ENCODE results near the gene NKAIN2.

Gene NKAIN2

DNA sequence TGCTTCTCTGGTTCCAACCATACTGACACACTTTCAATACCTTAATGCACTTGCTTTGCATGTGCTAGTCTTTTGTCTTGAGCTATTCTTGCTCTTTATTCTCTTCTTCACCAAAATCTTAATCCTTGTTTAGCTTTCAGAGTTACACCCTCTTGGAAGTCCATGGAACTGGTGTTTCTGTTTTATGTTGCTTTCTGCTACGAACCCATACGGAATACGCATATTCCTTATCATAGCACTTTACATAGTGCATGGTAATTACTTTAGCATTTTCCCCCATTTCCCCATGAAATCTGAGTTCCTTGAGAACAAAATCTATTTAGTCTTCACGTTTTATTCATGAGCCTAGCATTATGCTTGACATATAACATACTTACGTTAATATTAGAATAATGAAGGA lies 270.9 kb downstream of the NKAIN2 start:
- no peak for DNase-seq
- Histone ChIP-seq H4K8ac (ENCODE audit: low read depth, low read length) (no peak overlapping the region), H3K9me3 (ENCODE audit: insufficient read depth, low read depth, low read length) (no peaks in the 10 kb centered on the region), H3K79me2 (ENCODE audit: control insufficient read depth, insufficient read depth, low read length, poor library complexity) (no peaks in the 10 kb centered on the region), H3K18ac (ENCODE audit: low read length) (no peak overlapping the region), H3K36me3 (ENCODE audit: control insufficient read depth in 1 of 2, insufficient read depth in 2 of 2, low read length in 2 of 2) (no peaks in the 10 kb centered on the region), H2BK120ac (ENCODE audit: insufficient read depth, low read length, poor library complexity) (no peak overlapping the region), H4K12ac (ENCODE audit: low read depth, low read length) (no peak overlapping the region), H2AFZ (ENCODE audit: insufficient read depth, low read length, poor library complexity) (no peak overlapping the region), H3K27me3 (ENCODE audit: insufficient read depth, low read length) (no peaks in the 10 kb centered on the region), H2BK12ac (ENCODE audit: low read length) (no peak overlapping the region), H2BK5ac (ENCODE audit: low read depth, low read length, poor library complexity) (no peak overlapping the region), H4K91ac (ENCODE audit: low read depth, low read length) (no peak overlapping the region), H3K79me1 (ENCODE audit: low read length) (no peaks in the 10 kb centered on the region), H3K4me1 (ENCODE audit: control insufficient read depth in 1 of 2, insufficient read depth in 2 of 2, low read length in 2 of 2) (no peaks in the 10 kb centered on the region), H3K4me3 (ENCODE audit: low read depth, low read length) (no peak overlapping the region), H3K23ac (ENCODE audit: low read length) (no peak overlapping the region), H3K9ac (ENCODE audit: low read length) (no peak overlapping the region), H2AK5ac (ENCODE audit: low read length) (no peak overlapping the region), H3K14ac (ENCODE audit: low read length) (no peak overlapping the region), H3K4me2 (ENCODE audit: low read length) (no peak overlapping the region), H3K27ac (ENCODE audit: low read depth, low read length) (no peak overlapping the region), H3K4ac (ENCODE audit: low read depth, low read length) (no peak overlapping the region)
- WGBS (ENCODE audit: extremely low coverage, insufficient coverage, insufficient read length) = no CpG with 5 or more reads among the region's 5 CpGs

DNA sequence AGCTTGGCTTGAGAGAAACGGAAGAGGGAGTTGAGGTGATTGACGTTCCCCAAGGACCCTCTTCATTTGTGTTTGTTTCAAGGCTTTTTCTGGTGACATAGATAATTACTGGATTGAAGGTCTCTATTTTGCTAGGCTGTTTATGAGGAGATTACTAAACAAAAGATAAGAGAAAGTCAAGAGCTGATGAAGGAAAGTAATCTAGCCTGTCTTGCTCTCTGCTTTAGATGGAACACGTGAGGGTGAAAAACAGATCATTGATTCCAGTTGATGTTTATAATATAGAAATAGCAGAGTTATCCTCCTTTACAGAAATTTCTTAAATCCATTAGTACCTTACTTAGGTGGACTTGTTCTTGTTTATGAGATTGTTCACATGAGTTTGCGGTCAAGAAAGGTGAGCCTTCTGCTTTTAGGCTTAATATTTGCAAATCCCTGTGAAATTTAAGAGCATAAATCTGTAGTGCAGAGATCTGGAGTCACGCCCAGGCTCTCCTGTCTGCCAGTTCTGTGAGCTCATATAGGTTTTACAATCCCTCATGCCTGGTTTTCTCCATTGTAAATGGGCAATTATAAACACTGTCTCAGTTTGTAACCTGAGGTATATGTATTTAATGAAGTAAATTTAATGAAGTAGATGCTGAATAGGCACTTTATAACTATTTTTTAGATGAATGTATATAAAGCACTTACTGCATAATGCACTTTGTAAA lies 272.8 kb downstream of the NKAIN2 start:
- Histone ChIP-seq H4K12ac (ENCODE audit: low read depth, low read length) (no peak overlapping the region), H3K27ac (ENCODE audit: low read depth, low read length) (no peak overlapping the region), H2AK5ac (ENCODE audit: low read length) (no peak overlapping the region), H3K14ac (ENCODE audit: low read length) (no peak overlapping the region), H3K9me3 (ENCODE audit: insufficient read depth, low read depth, low read length) (no peaks in the 10 kb centered on the region), H2BK5ac (ENCODE audit: low read depth, low read length, poor library complexity) (no peak overlapping the region), H3K4me1 (ENCODE audit: control insufficient read depth in 1 of 2, insufficient read depth in 2 of 2, low read length in 2 of 2) (no peaks in the 10 kb centered on the region), H3K4ac (ENCODE audit: low read depth, low read length) (no peak overlapping the region), H3K4me3 (ENCODE audit: low read depth, low read length) (no peak overlapping the region), H3K79me1 (ENCODE audit: low read length) (no peaks in the 10 kb centered on the region), H2AFZ (ENCODE audit: insufficient read depth, low read length, poor library complexity) (no peak overlapping the region), H3K79me2 (ENCODE audit: control insufficient read depth, insufficient read depth, low read length, poor library complexity) (no peaks in the 10 kb centered on the region), H2BK12ac (ENCODE audit: low read length) (no peak overlapping the region), H3K18ac (ENCODE audit: low read length) (no peak overlapping the region), H3K27me3 (ENCODE audit: insufficient read depth, low read length) (no peaks in the 10 kb centered on the region), H3K9ac (ENCODE audit: low read length) (no peak overlapping the region), H2BK120ac (ENCODE audit: insufficient read depth, low read length, poor library complexity) (no peak overlapping the region), H4K91ac (ENCODE audit: low read depth, low read length) (no peak overlapping the region), H3K36me3 (ENCODE audit: control insufficient read depth in 1 of 2, insufficient read depth in 2 of 2, low read length in 2 of 2) (no peaks in the 10 kb centered on the region), H4K8ac (ENCODE audit: low read depth, low read length) (no peak overlapping the region), H3K4me2 (ENCODE audit: low read length) (no peak overlapping the region), H3K23ac (ENCODE audit: low read length) (no peak overlapping the region)
- WGBS (ENCODE audit: extremely low coverage, insufficient coverage, insufficient read length) = no CpG with 5 or more reads among the region's 5 CpGs
- DNase-seq = no peak

DNA sequence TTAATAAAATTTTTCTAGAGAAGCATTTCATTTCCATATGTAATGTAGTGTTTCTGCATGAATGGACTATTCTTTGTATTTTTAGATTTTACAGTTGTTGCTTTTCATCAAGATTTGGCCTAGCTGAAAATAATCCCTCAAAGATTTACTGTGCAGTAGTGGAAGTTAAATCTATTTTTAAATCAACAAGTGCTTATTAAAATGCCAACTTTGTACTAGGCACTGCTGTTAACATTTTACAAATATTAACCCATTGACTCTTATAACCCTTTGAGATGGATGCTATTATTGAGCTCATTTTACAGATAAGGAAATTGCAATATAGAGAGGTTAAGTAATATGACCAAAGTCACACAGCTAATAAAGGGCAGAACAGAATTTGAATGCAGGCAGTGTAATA lies 274.5 kb downstream of the NKAIN2 start:
- Histone ChIP-seq H4K8ac (ENCODE audit: low read depth, low read length) (no peak overlapping the region), H4K91ac (ENCODE audit: low read depth, low read length) (no peak overlapping the region), H3K18ac (ENCODE audit: low read length) (no peak overlapping the region), H3K23ac (ENCODE audit: low read length) (no peak overlapping the region), H3K4ac (ENCODE audit: low read depth, low read length) (no peak overlapping the region), H3K27ac (ENCODE audit: low read depth, low read length) (no peak overlapping the region), H3K36me3 (ENCODE audit: control insufficient read depth in 1 of 2, insufficient read depth in 2 of 2, low read length in 2 of 2) (no peaks in the 10 kb centered on the region), H2AK5ac (ENCODE audit: low read length) (no peak overlapping the region), H3K14ac (ENCODE audit: low read length) (no peak overlapping the region), H3K9ac (ENCODE audit: low read length) (no peak overlapping the region), H3K9me3 (ENCODE audit: insufficient read depth, low read depth, low read length) (no peaks in the 10 kb centered on the region), H3K79me1 (ENCODE audit: low read length) (no peaks in the 10 kb centered on the region), H2BK12ac (ENCODE audit: low read length) (no peak overlapping the region), H3K79me2 (ENCODE audit: control insufficient read depth, insufficient read depth, low read length, poor library complexity) (no peaks in the 10 kb centered on the region), H2BK5ac (ENCODE audit: low read depth, low read length, poor library complexity) (no peak overlapping the region), H3K4me1 (ENCODE audit: control insufficient read depth in 1 of 2, insufficient read depth in 2 of 2, low read length in 2 of 2) (no peaks in the 10 kb centered on the region), H2BK120ac (ENCODE audit: insufficient read depth, low read length, poor library complexity) (no peak overlapping the region), H4K12ac (ENCODE audit: low read depth, low read length) (no peak overlapping the region), H2AFZ (ENCODE audit: insufficient read depth, low read length, poor library complexity) (no peak overlapping the region), H3K27me3 (ENCODE audit: insufficient read depth, low read length) (no peaks in the 10 kb centered on the region), H3K4me2 (ENCODE audit: low read length) (no peak overlapping the region), H3K4me3 (ENCODE audit: low read depth, low read length) (no peak overlapping the region)
- DNase-seq = no peak

DNA sequence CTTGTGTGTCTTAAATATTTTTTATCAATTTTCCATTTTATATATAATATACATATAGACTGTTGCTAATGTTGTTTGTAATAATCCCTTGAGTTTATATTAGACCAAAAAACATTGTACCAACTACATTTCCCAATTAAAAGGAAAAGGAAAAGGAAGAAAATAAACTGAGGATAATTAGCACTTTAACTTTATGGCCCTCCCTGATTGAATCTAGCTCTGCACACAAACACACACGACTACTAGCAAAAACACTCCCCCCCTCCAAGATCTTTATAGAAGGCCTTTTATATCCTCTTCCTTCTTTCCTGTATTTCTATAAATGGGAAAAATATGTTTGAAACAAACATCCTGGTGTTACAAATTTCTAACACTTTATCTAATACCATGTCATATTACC lies 276.8 kb downstream of the NKAIN2 start:
- H3K9ac ChIP-seq (ENCODE audit: low read length) = no peak overlapping the region
- WGBS (ENCODE audit: extremely low coverage, insufficient coverage, insufficient read length) = no CpG with 5 or more reads among the region's 1 CpG

More for the DNA sequence above, 276.8 kb downstream of the NKAIN2 start:
- H3K23ac ChIP-seq (ENCODE audit: low read length) = no peak overlapping the region
- no peaks in the 10 kb centered on the region for H3K79me1 ChIP-seq (ENCODE audit: low read length)
- H2BK120ac ChIP-seq (ENCODE audit: insufficient read depth, low read length, poor library complexity) = no peak overlapping the region
- no peak overlapping the region for H2BK12ac ChIP-seq (ENCODE audit: low read length)
- no peak overlapping the region for H4K8ac ChIP-seq (ENCODE audit: low read depth, low read length)
- no peak overlapping the region for H2AFZ ChIP-seq (ENCODE audit: insufficient read depth, low read length, poor library complexity)
- no peaks in the 10 kb centered on the region for H3K9me3 ChIP-seq (ENCODE audit: insufficient read depth, low read depth, low read length)
- no peak for DNase-seq
- H3K27ac ChIP-seq (ENCODE audit: low read depth, low read length) = no peak overlapping the region
- H3K79me2 ChIP-seq (ENCODE audit: control insufficient read depth, insufficient read depth, low read length, poor library complexity) = no peaks in the 10 kb centered on the region
- no peak overlapping the region for H4K12ac ChIP-seq (ENCODE audit: low read depth, low read length)
- no peaks in the 10 kb centered on the region for H3K36me3 ChIP-seq (ENCODE audit: control insufficient read depth in 1 of 2, insufficient read depth in 2 of 2, low read length in 2 of 2)
- H3K4me3 ChIP-seq (ENCODE audit: low read depth, low read length) = no peak overlapping the region
- no peak overlapping the region for H2BK5ac ChIP-seq (ENCODE audit: low read depth, low read length, poor library complexity)
- H3K14ac ChIP-seq (ENCODE audit: low read length) = no peak overlapping the region
- H3K27me3 ChIP-seq (ENCODE audit: insufficient read depth, low read length) = no peaks in the 10 kb centered on the region
- no peak overlapping the region for H2AK5ac ChIP-seq (ENCODE audit: low read length)
- no peak overlapping the region for H4K91ac ChIP-seq (ENCODE audit: low read depth, low read length)
- no peak overlapping the region for H3K4ac ChIP-seq (ENCODE audit: low read depth, low read length)
- H3K4me2 ChIP-seq (ENCODE audit: low read length) = no peak overlapping the region
- no peaks in the 10 kb centered on the region for H3K4me1 ChIP-seq (ENCODE audit: control insufficient read depth in 1 of 2, insufficient read depth in 2 of 2, low read length in 2 of 2)
- H3K18ac ChIP-seq (ENCODE audit: low read length) = no peak overlapping the region
